DMS114 treated with DMSO at 0.1 percent for 48 hours (cell line): ENCODE results near the gene EIF5AL1.
"Not testable (repeated sequence)": the region's sequence is repeated elsewhere in the genome, so short reads cannot be mapped to it uniquely, and the experiment has no call there.

Source experiments
- DNase-seq: peaks from one replicate; lab custom pipeline; 2025; ENCODE audit not compliant: unreplicated experiment; lab: John Stamatoyannopoulos, UW

The EIF5AL1 gene

DNA sequence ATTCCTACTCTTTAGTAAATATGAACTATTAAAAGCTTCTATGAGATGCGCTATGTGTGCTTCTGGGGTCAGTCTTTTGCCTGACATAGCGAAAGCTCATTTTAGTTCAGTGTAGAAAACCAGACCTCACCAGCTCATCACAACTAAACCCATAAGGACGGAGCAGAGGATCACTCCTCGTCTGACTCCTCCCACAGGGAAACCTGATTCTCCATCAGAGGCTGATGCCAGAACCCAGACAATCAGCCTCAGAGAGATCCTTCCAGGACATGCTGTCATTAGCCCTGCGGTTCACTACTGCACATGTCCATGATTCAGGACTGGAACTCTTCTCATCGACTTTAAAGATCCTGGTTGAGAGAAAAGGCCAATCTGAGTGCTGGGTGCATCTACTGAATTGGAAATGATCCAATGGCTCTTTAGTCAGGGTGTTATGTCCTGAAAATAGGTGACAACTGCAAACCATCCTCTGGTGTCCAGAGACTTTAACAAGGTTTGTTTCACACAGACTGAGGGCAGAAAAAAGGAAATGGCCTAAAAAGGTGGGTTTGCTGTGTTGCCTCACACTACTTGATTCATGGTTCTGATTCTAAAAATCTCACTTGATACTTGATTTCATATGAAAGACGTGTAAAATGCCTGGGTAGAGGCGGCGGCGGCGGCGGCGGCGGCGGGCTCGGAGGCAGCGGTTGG is at the start of gene EIF5AL1:
Gene EIF5AL1 (plus strand): TSS at position 643 of the 693 bp plus-strand sequence. CDS start 117 bp downstream, outside the sequence.
- DNase-seq = not testable (repeated sequence)

DNA sequence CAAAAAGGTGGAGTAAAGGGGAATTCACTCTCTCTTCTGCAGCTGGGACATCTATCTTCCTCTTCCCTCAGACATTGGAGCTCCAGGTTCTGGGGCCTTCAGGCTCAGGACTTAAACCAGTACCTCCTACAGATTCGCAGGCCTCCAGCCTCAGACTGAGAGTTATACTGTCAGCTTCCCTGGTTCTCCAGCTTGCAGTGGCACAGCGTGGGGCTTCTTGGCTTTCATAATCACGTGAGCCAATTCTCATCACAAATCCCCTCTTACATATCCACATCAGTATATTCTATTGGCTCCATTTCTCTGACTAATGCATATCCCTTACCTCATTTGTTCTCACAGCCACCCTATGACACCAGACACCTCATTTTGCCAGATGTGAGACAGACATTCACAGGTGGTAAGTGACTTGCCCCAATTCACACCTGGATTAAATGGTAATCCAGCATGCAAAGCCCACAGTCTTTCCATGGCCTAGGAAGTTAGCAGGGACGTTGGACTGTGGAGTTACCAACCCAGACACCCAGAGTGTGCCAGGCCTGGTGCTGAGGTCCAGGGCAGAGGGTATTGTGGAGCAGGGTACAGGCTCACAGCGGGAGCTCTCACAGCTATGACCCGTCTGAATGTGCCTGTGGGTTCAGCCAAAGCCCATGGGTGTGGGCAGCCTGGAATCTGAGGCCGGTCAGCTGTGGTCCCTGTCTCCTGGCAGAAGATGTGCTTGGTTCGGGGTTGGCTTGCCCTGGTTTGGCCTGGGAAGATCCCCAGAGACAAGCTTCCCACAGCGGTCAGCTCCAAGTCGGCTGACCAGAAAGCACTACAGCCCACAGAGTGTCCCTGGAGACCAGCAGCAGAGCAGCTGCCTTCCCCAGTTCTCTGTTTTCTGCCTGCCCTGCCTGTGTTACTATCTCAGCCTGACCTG is 48.5 kb upstream of the EIF5AL1 start:
- no peak for DNase-seq

GRCh38 chr10:79465341-79465740 is 47.0 kb upstream of the EIF5AL1 start:
- no peak for DNase-seq

GRCh38 chr10:79468015-79468560 is 44.2 kb upstream of the EIF5AL1 start:
- no peak for DNase-seq

GRCh38 chr10:79468841-79469585 is 43.3 kb upstream of the EIF5AL1 start:
- DNase-seq = no peak

DNA sequence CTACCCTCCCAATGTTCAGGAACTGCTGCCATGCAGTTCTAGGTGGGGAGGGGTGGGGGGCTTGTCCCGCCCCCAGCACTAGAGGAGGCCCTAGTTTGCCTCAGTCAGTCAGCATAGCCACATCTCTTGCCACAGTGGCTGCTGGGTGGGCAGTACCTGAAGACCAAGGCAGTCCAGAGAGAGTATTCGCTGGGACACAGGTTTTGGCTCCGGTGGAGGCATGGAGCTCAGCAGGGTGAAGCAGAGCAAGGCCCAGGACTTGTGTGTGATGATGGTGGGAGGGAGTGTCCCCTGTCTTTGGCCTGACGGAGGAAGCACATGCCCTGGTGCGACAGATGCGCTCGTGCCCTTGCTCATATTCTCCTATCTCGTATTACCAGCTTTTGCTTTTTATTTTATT is 42.2 kb upstream of the EIF5AL1 start:
- DNase-seq = no peak

GRCh38 chr10:79471776-79472175 is 40.6 kb upstream of the EIF5AL1 start:
- DNase-seq = no peak

GRCh38 chr10:79472449-79472848 is 39.9 kb upstream of the EIF5AL1 start:
- DNase-seq = no peak

GRCh38 chr10:79472951-79473350 is 39.4 kb upstream of the EIF5AL1 start:
- DNase-seq = no peak

DNA sequence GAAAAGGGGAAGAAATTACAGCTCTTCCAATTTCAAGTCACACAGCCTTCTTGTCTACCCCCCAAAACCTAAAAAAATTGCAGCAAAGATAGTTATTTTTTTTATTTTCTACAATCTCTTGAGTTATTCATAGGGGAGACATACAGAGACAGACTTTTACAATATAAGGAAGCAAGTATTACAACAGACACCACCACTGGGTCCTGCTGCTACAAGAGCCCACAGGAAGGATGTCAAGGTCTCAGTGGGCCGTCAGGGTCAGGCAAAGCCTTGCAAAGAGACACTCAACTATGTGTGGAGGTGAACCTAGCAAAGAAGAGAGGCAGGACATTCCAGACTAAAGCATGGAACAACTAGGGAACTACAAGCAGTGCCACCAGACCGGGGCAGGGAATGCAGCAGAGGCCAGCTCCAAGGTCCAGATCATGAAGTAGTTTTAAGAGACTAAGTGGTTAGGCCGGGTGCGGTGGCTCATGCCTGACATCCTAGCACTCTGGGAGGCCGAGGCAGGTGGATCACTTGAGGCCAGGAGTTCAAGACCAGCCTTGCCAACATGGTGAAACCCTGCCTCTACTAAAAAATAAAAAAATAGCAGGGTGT is 38.7 kb upstream of the EIF5AL1 start:
- DNase-seq = no peak

DNA sequence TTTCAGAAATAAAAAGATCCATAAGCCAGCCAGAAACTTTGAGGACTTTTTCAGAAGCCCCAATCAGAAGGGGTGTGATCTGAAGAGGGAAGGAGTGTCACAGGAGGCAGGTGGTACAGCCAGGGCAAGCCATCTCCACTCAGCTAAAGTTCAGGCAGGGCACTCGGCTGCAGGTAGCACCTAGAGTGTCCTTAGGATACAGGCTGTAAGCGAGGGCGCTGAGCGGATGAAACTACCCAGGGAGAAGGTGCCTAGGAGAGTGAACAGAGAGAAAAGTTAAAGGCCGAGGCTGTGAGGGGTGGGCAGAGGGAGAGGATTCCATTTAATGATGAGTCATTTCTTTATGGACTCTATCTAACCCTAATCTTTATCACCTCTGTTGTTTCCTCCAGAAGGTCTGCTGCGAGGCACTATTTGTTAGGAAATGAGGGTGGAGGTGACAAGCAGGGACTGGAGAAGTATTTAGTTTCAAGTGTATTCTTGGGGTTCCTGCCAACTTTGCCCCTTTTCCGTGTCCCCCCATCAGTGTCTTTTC is 37.1 kb upstream of the EIF5AL1 start:
- no peak for DNase-seq

DNA sequence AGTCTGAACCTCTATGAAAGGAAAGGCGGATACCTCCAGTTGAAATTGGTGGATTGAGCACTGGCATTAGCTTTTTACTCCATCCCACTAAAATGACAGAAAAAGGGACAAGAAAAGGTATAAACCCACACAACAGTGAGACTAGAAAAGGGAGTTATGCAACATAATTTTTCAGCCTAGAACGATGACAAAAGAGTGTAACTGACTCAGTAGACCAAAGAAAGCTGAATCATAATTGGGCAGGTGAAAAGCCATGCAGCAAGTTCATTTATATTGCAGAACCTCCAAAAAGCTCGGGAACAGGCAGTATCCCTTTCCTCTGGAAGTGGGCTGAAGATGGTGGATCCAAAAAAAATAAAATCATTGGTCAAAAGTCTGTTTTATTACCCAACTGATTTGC is 36.5 kb upstream of the EIF5AL1 start:
- no peak for DNase-seq

DNA sequence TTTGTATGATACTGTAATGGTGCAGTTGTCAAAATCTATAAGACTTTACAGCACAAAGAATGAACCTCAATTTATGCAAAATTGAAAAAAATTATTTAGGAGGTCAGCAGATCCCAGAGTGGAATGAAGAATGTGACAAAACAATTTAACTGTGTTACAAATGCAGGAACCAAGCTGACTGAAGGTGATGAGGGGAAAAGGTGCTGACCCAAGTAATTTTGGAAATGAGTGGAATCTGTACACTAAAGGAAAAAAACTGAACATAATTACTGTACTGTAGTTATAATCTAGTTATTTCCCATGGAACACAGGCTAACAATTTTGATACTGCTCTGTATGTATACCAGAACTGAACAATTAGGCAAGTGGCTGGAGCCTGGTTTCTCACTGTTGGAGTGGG is 35.7 kb upstream of the EIF5AL1 start:
- no peak for DNase-seq

DNA sequence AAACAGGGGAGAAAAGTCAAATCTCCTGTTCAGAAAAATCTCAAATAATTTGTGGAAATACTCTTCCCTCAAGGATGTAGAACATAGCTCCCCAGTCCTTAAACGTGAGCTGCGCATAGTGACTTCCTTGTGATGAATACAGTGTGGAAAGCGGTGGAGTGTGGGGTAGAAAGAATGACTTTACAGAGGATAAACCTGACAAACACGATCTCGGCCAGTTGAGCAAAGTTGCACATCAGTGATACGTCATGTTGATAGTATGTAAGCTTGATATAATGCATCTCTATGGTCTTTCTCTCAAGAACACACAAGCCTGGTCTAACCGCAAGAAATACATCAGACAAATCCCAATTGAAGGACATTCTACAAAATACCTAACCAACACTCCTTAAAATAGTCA is 34.9 kb upstream of the EIF5AL1 start:
- DNase-seq = no peak

GRCh38 chr10:79479283-79479909 is 32.9 kb upstream of the EIF5AL1 start:
- no peak for DNase-seq

DNA sequence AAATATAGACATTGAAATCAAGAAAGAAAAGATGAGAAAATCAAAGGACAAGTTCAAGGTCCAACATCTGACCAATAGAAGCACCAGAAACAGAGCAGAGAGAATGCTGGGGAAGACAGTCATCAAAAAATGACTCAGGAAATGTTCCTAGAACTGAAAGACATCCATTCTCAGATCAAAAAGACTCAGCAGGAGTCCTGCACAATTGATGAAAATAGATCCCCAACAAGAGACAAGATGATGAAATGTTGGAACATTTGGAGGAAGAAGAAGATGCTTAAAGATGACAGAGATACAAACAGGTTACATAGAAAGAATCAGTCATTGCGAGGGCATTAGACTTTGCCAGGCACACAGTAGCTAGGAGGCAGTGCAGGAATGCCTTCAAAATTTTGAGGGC is 30.0 kb upstream of the EIF5AL1 start:
- no peak for DNase-seq

- DNase-seq = no peak
These were observed 29.6 kb upstream of the EIF5AL1 start for GRCh38 chr10:79482741-79483140.

DNA sequence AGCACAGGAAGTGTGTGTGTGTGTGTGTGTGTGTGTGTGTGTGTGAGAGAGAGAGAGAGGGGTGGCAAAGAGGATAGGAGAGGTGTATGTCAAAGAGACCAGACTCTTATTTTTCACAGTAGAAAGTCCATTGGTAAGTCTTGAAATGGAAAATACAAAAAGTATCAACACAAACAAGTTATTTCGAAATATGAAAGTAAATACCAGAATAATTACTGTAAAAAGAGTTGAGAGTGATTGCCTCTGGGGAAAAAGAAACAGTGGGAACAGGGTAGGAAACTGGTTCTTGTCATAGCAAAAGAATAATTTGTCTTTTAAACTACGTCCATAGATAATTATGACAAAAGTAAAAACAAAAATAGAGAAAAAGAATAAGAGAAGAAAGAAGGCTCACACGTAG is 29.0 kb upstream of the EIF5AL1 start:
- DNase-seq = no peak

- no peak for DNase-seq
These were observed 28.4 kb upstream of the EIF5AL1 start for GRCh38 chr10:79483948-79484347.

GRCh38 chr10:79484476-79484875 is 27.9 kb upstream of the EIF5AL1 start:
- no peak for DNase-seq
